HFF-Myc (cell line): ENCODE data around the gene GFY.

Experiments used
- DNase-seq: peaks from one replicate; pipeline ENCODE4 v3.0.0-alpha.2; 2011; ENCODE audit warnings: low read depth; ENCODE audit errors: extremely low read depth
- H3K4me3 ChIP-seq: replicated peaks from 2 replicates; pipeline ENCODE4 v1.5.1; 2011; ENCODE audit warnings: low read depth, mild to moderate bottlenecking, control low read depth, low read length
- TF ChIP-seq, protein P1 (sequence below): IDR thresholded peaks from 2 replicates; pipeline ENCODE4 v1.5.1; 2012; ENCODE audit warnings: mild to moderate bottlenecking, low read depth, low read length, control low read depth; ENCODE audit errors: missing control alignments

Gene GFY

DNA sequence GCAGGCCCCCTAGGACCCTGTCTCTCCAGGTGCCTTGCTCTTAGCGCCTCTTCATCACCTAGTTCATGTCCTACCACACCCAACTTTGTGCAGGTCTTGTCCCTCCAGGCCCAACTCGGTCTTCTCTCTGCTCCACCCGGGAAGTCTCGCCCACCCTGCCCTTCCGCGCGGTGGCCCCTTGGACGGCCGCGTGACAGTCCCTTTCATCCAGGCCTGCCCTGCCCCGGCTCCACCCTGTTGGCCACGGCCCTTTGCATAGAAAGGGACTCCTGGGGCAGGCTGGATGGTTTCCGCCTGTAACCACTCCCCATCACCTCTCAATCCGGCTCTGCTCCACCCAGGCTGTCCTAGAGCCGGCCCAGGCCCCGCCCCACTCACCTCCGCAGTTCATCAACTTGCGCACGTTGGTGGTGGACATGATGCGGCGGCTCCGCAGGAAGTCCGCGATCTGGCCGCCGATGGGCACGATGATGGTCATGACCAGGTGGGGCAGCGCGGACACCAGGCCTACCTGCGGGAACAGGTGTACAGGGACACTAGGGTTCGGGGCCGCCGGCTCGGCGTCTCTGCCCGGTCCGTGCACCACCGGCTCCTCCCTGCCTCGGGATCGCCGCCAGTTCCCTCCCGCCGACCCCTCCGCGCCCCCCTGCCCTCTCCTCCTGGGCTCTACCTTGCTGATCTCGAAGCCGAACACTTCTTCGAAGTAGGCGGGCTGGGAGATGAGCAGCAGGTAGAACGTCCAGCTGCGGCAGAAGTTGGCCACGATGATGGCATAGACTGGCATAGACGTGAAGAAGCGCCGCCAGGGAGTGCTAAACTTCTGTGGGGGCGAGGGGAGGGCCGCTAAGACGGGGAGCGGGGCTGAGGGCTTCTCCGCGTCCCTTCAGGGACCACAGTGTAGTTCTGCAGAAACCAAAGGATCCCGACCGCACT, 7.2 kb downstream of the GFY start:
- TF ChIP-seq, protein P1, sequence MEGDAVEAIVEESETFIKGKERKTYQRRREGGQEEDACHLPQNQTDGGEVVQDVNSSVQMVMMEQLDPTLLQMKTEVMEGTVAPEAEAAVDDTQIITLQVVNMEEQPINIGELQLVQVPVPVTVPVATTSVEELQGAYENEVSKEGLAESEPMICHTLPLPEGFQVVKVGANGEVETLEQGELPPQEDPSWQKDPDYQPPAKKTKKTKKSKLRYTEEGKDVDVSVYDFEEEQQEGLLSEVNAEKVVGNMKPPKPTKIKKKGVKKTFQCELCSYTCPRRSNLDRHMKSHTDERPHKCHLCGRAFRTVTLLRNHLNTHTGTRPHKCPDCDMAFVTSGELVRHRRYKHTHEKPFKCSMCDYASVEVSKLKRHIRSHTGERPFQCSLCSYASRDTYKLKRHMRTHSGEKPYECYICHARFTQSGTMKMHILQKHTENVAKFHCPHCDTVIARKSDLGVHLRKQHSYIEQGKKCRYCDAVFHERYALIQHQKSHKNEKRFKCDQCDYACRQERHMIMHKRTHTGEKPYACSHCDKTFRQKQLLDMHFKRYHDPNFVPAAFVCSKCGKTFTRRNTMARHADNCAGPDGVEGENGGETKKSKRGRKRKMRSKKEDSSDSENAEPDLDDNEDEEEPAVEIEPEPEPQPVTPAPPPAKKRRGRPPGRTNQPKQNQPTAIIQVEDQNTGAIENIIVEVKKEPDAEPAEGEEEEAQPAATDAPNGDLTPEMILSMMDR = no peak
- no peak overlapping the region for H3K4me3 ChIP-seq
- no peak for DNase-seq

DNA sequence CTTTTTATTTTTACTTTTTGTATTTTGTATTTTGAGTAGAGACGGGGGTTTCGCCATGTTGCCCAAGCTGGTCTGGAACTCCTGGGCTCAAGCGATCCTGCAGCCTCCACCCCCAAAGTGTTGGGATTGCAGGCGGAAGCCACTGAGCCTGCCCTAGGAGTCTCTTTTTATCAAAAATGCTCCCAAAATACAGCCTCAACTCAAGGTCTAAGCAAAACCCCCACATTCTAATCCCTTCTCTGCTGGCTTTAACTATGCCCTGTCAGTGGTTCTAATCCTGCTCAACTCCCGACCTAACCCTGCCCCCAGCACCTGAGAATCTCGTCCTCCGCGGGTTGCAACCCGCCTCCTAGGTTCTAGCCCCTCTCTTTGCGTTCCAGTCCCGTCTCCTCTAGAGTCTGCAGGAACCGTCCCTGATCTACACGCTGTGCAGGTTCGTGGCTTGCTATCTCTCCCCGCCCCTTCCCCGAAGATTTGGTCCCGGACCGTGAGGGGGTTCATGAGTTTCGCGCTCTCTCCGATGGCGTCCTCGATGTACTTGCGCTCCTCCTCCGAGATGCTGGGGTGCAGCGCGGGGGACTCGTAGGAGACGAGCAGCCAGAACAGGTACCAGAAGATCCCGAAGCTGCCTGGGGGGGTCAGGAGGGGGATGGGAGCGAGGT, 8.2 kb downstream of the GFY start:
- TF ChIP-seq, protein P1 = no peak
- H3K4me3 ChIP-seq = no peak overlapping the region
- no peak for DNase-seq

- TF ChIP-seq, protein P1 = no peak
- DNase-seq = no peak
- no peak overlapping the region for H3K4me3 ChIP-seq
Measured at GRCh38 chr19:49434907-49435583, 9.9 kb downstream of the GFY start.

GRCh38 chr19:49435670-49436069, 10.5 kb downstream of the GFY start:
- TF ChIP-seq, protein P1 = no peak
- H3K4me3 ChIP-seq = no peak overlapping the region
- no peak for DNase-seq

GRCh38 chr19:49436381-49437017, 11.3 kb downstream of the GFY start:
- DNase-seq = no peak
- H3K4me3 ChIP-seq = no peak overlapping the region

DNA sequence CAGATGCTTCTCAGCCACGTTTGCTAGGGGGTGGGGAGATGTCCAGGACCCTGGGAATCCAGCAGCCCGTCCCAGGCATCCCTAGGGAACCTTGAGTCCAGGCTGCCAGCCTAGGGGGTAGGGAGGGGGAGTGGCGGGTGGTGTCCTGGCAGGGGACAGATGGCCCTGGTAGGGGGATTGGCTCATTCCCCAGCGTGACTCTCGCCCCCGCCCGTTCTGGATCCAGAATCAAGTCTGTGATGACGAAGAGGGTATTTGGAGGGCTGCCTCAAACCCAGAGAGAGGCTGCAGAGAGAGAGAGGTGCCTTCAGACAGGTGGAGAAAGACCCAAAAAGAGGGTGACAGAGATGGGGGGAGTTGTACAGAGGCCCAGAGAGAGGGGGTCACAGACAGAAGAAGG, 12.0 kb downstream of the GFY start:
- DNase-seq = no peak
- TF ChIP-seq, protein P1 = no peak
- H3K4me3 ChIP-seq = no peak overlapping the region

More at GRCh38 chr19:49436381-49437017, 11.3 kb downstream of the GFY start:
- TF ChIP-seq, protein P1 = no peak
